ENCODE data around the gene TMEM132C. TPM values are rescaled to one million over a fixed set of nuclear protein-coding genes. Genes with fewer than 3 reads are reported as not detected.

Gene TMEM132C
- total and polyA plus RNA-seq, 2 of the 8 experiments (the other 6 are each of a cell fraction or from before 2014, with no cell fraction given), result 0.23 to 0.76 TPM

GRCh38 chr12:128450810-128451209 is 183.8 kb downstream of the TMEM132C start:
- ChIA-PET CTCF (ENCODE audit: partially characterized antibody) (no interaction called here), POLR2A (ENCODE audit: partially characterized antibody) (no interaction called here)
- H4K91ac ChIP-seq (replicated peaks; ENCODE audit: insufficient read length, low read length), result no peak overlapping the region
- no peak overlapping the region for H2BK120ac ChIP-seq (replicated peaks; ENCODE audit: low read depth, low read length)
- no peak overlapping the region for H3K27ac ChIP-seq (ENCODE audit: low read depth, low read length)
- H4K8ac ChIP-seq (ENCODE audit: extremely low read depth, insufficient read depth, low read length), result no peak overlapping the region
- H2BK5ac ChIP-seq (ENCODE audit: low read depth, low read length), result no peak overlapping the region
- no peaks in the 10 kb centered on the region for H4K20me1 ChIP-seq (replicated peaks in 1 of 2; ENCODE audit: control insufficient read depth in 1 of 2, insufficient read depth in 2 of 2, low read length in 2 of 2)
- 95% methylated on average over 3 of the region's 3 CpGs; no CpG with 5 or more reads in 1 of the 2 experiments for WGBS, 2 experiments (ENCODE audit: extremely low coverage in 1 of 2, insufficient coverage in 1 of 2, insufficient read length in 1 of 2, insufficient replicate concordance in 2 of 2, low coverage in 1 of 2, low lambda C conversion rate in 2 of 2, missing lambda C conversion rate in 1 of 2)
- H2BK20ac ChIP-seq (ENCODE audit: low read length), result no peak overlapping the region
- no peak overlapping the region for H3K18ac ChIP-seq (ENCODE audit: extremely low read depth, low read length)
- no peak overlapping the region for H3K23ac ChIP-seq (ENCODE audit: insufficient read length)
- FAIRE-seq (no peak), DNase-seq (ENCODE audit: low read depth in 1 of 2, low spot score in 2 of 2) (no peak)
- no peak overlapping the region for H2BK15ac ChIP-seq (ENCODE audit: low read length)
- no peaks in the 10 kb centered on the region for H3K27me3 ChIP-seq (replicated peaks in 1 of 4; ENCODE audit: control insufficient read depth in 3 of 4, extremely low read depth in 1 of 4, insufficient read depth in 3 of 4, low read length in 3 of 4)
- H3K56ac ChIP-seq (replicated peaks; ENCODE audit: insufficient read length, low read depth, low read length), result no peak overlapping the region
- H3K4ac ChIP-seq (replicated peaks; ENCODE audit: insufficient read length, low read depth, low read length), result no peak overlapping the region
- no peaks in the 10 kb centered on the region for H3K79me2 ChIP-seq (ENCODE audit: control insufficient read depth in 1 of 2, insufficient read depth in 2 of 2, low read length in 2 of 2)
- H3K23me2 ChIP-seq (ENCODE audit: low read depth, low read length), result no peaks in the 10 kb centered on the region
- no peak overlapping the region for H4K5ac ChIP-seq (ENCODE audit: insufficient read length, low read depth, low read length)
- no peak overlapping the region for H2BK12ac ChIP-seq (ENCODE audit: low read depth, low read length)
- no peak overlapping the region for H3K9ac ChIP-seq (replicated peaks in 1 of 4; ENCODE audit: extremely low read depth in 1 of 4, low read depth in 3 of 4, low read length in 3 of 4)
- H3K14ac ChIP-seq (ENCODE audit: insufficient read length), result no peak overlapping the region
- no peaks in the 10 kb centered on the region for H3K9me3 ChIP-seq (ENCODE audit: insufficient read depth in 2 of 2, low read depth in 1 of 2, low read length in 1 of 2)
- H3K4me1 ChIP-seq (replicated peaks in 1 of 4; ENCODE audit: control insufficient read depth in 3 of 4, insufficient read depth in 4 of 4, low read length in 3 of 4), result peaks cover 0 to 3% (median 0%) of the 10 kb centered on the region in 4 experiments; a peak in 1 of 7 replicates
- H3K79me1 ChIP-seq (ENCODE audit: low read depth, low read length), result no peaks in the 10 kb centered on the region
- H3K4me2 ChIP-seq (ENCODE audit: insufficient read depth in 1 of 2, low read depth in 2 of 2, low read length in 2 of 2), result no peak overlapping the region
- no peak overlapping the region for H3K4me3 ChIP-seq (ENCODE audit: extremely low read depth in 1 of 4, insufficient read depth in 2 of 4, low read depth in 3 of 4, low read length in 4 of 4)
- no peaks in the 10 kb centered on the region for H3K36me3 ChIP-seq (ENCODE audit: control insufficient read depth in 2 of 4, insufficient read depth in 4 of 4, low read length in 3 of 4)
- no peak overlapping the region for H2AK5ac ChIP-seq (ENCODE audit: low read depth, low read length)
- H2AFZ ChIP-seq (ENCODE audit: low read length), result no peak overlapping the region
- TF ChIP-seq MAX (IDR thresholded peaks at IDR 0.05) (no peak), TAF7 (optimal IDR thresholded peaks at IDR 0.05; ENCODE audit: borderline replicate concordance, low read depth, low read length) (no peak), CHD1 (IDR thresholded peaks at IDR 0.05; ENCODE audit: low read depth, low read length) (no peak), CBX8 (IDR thresholded peaks at IDR 0.05; ENCODE audit: borderline replicate concordance, low read depth, low read length) (no peak), KDM1A (IDR thresholded peaks at IDR 0.05; ENCODE audit: borderline replicate concordance, low read length) (no peak), CEBPB (IDR thresholded peaks at IDR 0.05; ENCODE audit: low read depth, low read length) (no peak), GTF2F1 (IDR thresholded peaks at IDR 0.05; ENCODE audit: borderline replicate concordance, low read depth, low read length) (no peak), JUN (IDR thresholded peaks at IDR 0.05; ENCODE audit: low read depth, low read length) (no peak), CREB1 (IDR thresholded peaks at IDR 0.05) (no peak), EGR1 (IDR thresholded peaks at IDR 0.05; ENCODE audit: borderline replicate concordance, low read depth, low read length) (no peak), PHF8 (conservative IDR thresholded peaks at IDR 0.05; ENCODE audit: low read depth, low read length) (no peak), SP2 (IDR thresholded peaks at IDR 0.05; ENCODE audit: low read length) (no peak), CTCF (IDR thresholded peaks at IDR 0.05; ENCODE audit: control extremely low read depth in 1 of 3, insufficient read depth in 1 of 3, low read depth in 1 of 3, low read length in 3 of 3) (no peak)
